Activated gamma-delta T cell treated with Interleukin-2 at 50 U/mL for 16 hours (primary cell): Measurements from ENCODE around the gene KREMEN1.
"Not testable (repeated sequence)": the region's sequence is repeated elsewhere in the genome, so short reads cannot be mapped to it uniquely, and the experiment has no call there.

Experiments
- DNase-seq: peaks from one replicate; pipeline ENCODE4 v3.0.0-alpha.2; 2020

The KREMEN1 gene

GRCh38 chr22:29072979-29073617 is at the start of gene KREMEN1:
Gene KREMEN1, plus strand, starts transcription at chr22:29073035. Its CDS starts 96 bp downstream, at chr22:29073131.
- no peak for DNase-seq

GRCh38 chr22:29023172-29023796 is 49.6 kb upstream of the KREMEN1 start:
- DNase-seq = no peak

GRCh38 chr22:29026579-29026978 is 46.3 kb upstream of the KREMEN1 start:
- no peak for DNase-seq

GRCh38 chr22:29028468-29028867 is 44.4 kb upstream of the KREMEN1 start:
- no peak for DNase-seq

- no peak for DNase-seq
Measured at GRCh38 chr22:29029202-29030000, 43.4 kb upstream of the KREMEN1 start.

GRCh38 chr22:29030016-29030617 is 42.7 kb upstream of the KREMEN1 start:
- DNase-seq = no peak

- no peak for DNase-seq
Measured at GRCh38 chr22:29030618-29031226, 42.1 kb upstream of the KREMEN1 start.

- DNase-seq = no peak
Measured at GRCh38 chr22:29031227-29032011, 41.4 kb upstream of the KREMEN1 start.

GRCh38 chr22:29032014-29032475 is 40.8 kb upstream of the KREMEN1 start:
- no peak for DNase-seq

- no peak for DNase-seq
Measured at GRCh38 chr22:29032584-29032983, 40.3 kb upstream of the KREMEN1 start.

GRCh38 chr22:29037340-29037932 is 35.4 kb upstream of the KREMEN1 start:
- no peak for DNase-seq

GRCh38 chr22:29039148-29039547 is 33.7 kb upstream of the KREMEN1 start:
- DNase-seq = no peak

- DNase-seq = not testable (repeated sequence)
Measured at GRCh38 chr22:29039684-29040083, 33.2 kb upstream of the KREMEN1 start.

- DNase-seq = peak; percentile 66
Measured at GRCh38 chr22:29040385-29041275, 32.2 kb upstream of the KREMEN1 start.

GRCh38 chr22:29041408-29041807 is 31.4 kb upstream of the KREMEN1 start:
- no peak for DNase-seq

GRCh38 chr22:29043906-29044575 is 28.8 kb upstream of the KREMEN1 start:
- no peak for DNase-seq

- no peak for DNase-seq
Measured at GRCh38 chr22:29044657-29045176, 28.1 kb upstream of the KREMEN1 start.

- no peak for DNase-seq
Measured at GRCh38 chr22:29048822-29049654, 23.8 kb upstream of the KREMEN1 start.
